Psoas muscle (tissue), 8 donors: ENCODE measurements around the gene B4GALNT4. TPM values are rescaled to one million over a fixed set of nuclear protein-coding genes. Genes with fewer than 3 reads are reported as not detected.

Source experiments
- ATAC-seq, 4 donors: fragments of 200-7000 bp; cut with Tn5 transposase; one replicate each; pipeline ENCODE4 v1.9.1; 2020; ENCODE audit warnings: moderate library complexity in 3 of 4, mild to moderate bottlenecking in 2 of 4
- DNase-seq, 2 donors: peaks; one replicate each; pipeline ENCODE4 v3.0.0-alpha.2; 2020
- H3K27ac ChIP-seq: fragments of 200-600 bp; one replicate; pipeline ENCODE4 v1.8.0; 2022
- H3K27me3 ChIP-seq, 3 donors: fragments of 200-600 bp in 1 of 3; one replicate each; pipeline versions ENCODE4 v1.6.1 to v1.8.0; 2013 to 2022; ENCODE audit warnings: low read length in 2 of 3, mild to moderate bottlenecking in 2 of 3, moderate library complexity in 1 of 3; ENCODE audit not compliant: insufficient read depth in 3 of 3
- H3K36me3 ChIP-seq, 2 donors: fragments of 200-600 bp in 1 of 2; one replicate each; pipeline versions ENCODE4 v1.6.1 to v1.8.0; 2013 to 2022; ENCODE audit warnings: low read depth in 1 of 2, mild to moderate bottlenecking in 1 of 2, moderate library complexity in 1 of 2; ENCODE audit not compliant: insufficient read depth in 1 of 2
- H3K4me1 ChIP-seq: fragments of 200-600 bp; one replicate; pipeline ENCODE4 v1.8.0; 2022
- H3K4me3 ChIP-seq: fragments of 200-600 bp; one replicate; pipeline ENCODE4 v1.8.0; 2022; ENCODE audit warnings: mild to moderate bottlenecking
- H3K9me3 ChIP-seq: fragments of 200-600 bp; one replicate; pipeline ENCODE4 v1.8.0; 2022
- CTCF ChIP-seq: fragments of 200-600 bp; IDR thresholded peaks from one replicate; pipeline ENCODE4 v1.8.0; 2022; ENCODE audit warnings: antibody characterized with exemption
- WGBS, 3 donors: extraction: QIAGEN DNeasy Blood & Tissue Kit; methylation state at CpG; one replicate each; pipeline versions ENCODE4 v1.1.6 to v1.1.7; 2013; 5-methylcytosine and 5-hydroxymethylcytosine counted together
- intact Hi-C, 2 donors: fragments of 100-400 bp; cut with DNase I; formaldehyde crosslinking; loops; one replicate each; pipeline versions ENCODE4 v1.11.0 to v1.14.2; 2022
- polyA plus RNA-seq, 3 donors: library from polyadenylated mRNA; stranded (reverse); fragments of 200-250 nt; gene quantifications; one replicate each; pipeline ENCODE4 v1.2.3, GENCODE V29; 2013
- total RNA-seq, 4 donors: library from RNA; stranded (reverse); fragmentation: NEBNext Ultra II Directional in 2 of 4; extraction: Animal tissue kit (Norgen Biotek cat#: 25700) in 2 of 4; gene quantifications; one replicate each; pipeline versions ENCODE4 v1.2.1 to v1.2.4, GENCODE V29; 2021 to 2023
- donor health status: healthy with polysubstance abuse.
- donor health status: DM: no; HTN: no; CAD: no; lungs with moderate emphysema.
- donor health status: Bipolar disorder and iron deficiency.
- donor health status: healthy.
- donor health status: DM: yes; HTN: yes; CAD: no.
- donor health status: DM: no; HTN: no; CAD: no.
- donor health status: DM: no; HTN: no; CAD: no.
- donor health status: DM: yes; HTN: yes; CAD: no.

Gene B4GALNT4
- total and polyA plus RNA-seq, 7 donors = 0.04 to 0.27 (median 0.06) TPM; not detected in 1

GRCh38 chr11:329886-330253 is 39.4 kb upstream of the B4GALNT4 start:
- peaks cover 13% of the 10 kb centered on the region for H3K4me1 ChIP-seq

GRCh38 chr11:330307-330693 is 39.0 kb upstream of the B4GALNT4 start:
- 66 to 80% (median 75%) methylated on average over 14 of the region's 14 CpGs for WGBS, 3 donors
- no peak for DNase-seq
- intact Hi-C loops = no loop called here
- no peak for TF ChIP-seq CTCF
- no peak overlapping the region for H3K4me3 ChIP-seq
- H3K4me1 ChIP-seq = peaks cover 13% of the 10 kb centered on the region
- H3K27me3 ChIP-seq = peaks cover 0 to 12% (median 6%) of the 10 kb centered on the region in 3 donors
- H3K36me3 ChIP-seq = no peaks in the 10 kb centered on the region
- H3K9me3 ChIP-seq = no peaks in the 10 kb centered on the region
- no peak for ATAC-seq
- no peak overlapping the region for H3K27ac ChIP-seq

More at GRCh38 chr11:329886-330253, 39.4 kb upstream of the B4GALNT4 start:
- peaks cover 0 to 13% (median 6%) of the 10 kb centered on the region in 3 donors for H3K27me3 ChIP-seq
- no peaks in the 10 kb centered on the region for H3K9me3 ChIP-seq
- no peak overlapping the region for H3K4me3 ChIP-seq
- DNase-seq = no peak
- TF ChIP-seq CTCF = no peak
- no peak overlapping the region for H3K27ac ChIP-seq
- ATAC-seq = no peak
- H3K36me3 ChIP-seq = no peaks in the 10 kb centered on the region
- 89 to 93% (median 93%) methylated on average over 2 of the region's 2 CpGs for WGBS, 3 donors
- intact Hi-C loops = no loop called here

GRCh38 chr11:330694-331357 is 38.5 kb upstream of the B4GALNT4 start:
- no peak for TF ChIP-seq CTCF
- H3K27ac ChIP-seq = no peak overlapping the region
- DNase-seq = no peak
- intact Hi-C loops = no loop called here
- H3K27me3 ChIP-seq = peaks cover 0 to 12% (median 6%) of the 10 kb centered on the region in 3 donors
- ATAC-seq = no peak
- H3K36me3 ChIP-seq = no peaks in the 10 kb centered on the region
- WGBS, 3 donors = 79 to 83% (median 80%) methylated on average over 34 of the region's 34 CpGs
- no peak overlapping the region for H3K4me3 ChIP-seq
- H3K9me3 ChIP-seq = no peaks in the 10 kb centered on the region
- peaks cover 9% of the 10 kb centered on the region for H3K4me1 ChIP-seq

- peaks cover 9% of the 10 kb centered on the region for H3K4me1 ChIP-seq
- peaks cover 0 to 12% (median 6%) of the 10 kb centered on the region in 3 donors for H3K27me3 ChIP-seq
- ATAC-seq (no peak), DNase-seq (no peak)
- no peak for TF ChIP-seq CTCF
- H3K9me3 ChIP-seq = no peaks in the 10 kb centered on the region
- H3K36me3 ChIP-seq = no peaks in the 10 kb centered on the region
- intact Hi-C loops = no loop called here
- H3K4me3 ChIP-seq = no peak overlapping the region
- WGBS, 3 donors = 82 to 84% (median 83%) methylated on average over 18 to 19 of the region's 19 CpGs
- no peak overlapping the region for H3K27ac ChIP-seq
Measured at GRCh38 chr11:331358-332060, 37.8 kb upstream of the B4GALNT4 start.
